Hematopoietic multipotent progenitor cell (in vitro differentiated cells): ENCODE data around the gene KDELR1. TPM values are rescaled to one million over a fixed set of nuclear protein-coding genes. Genes with fewer than 3 reads are reported as not detected.
A peak's percentile ranks its signal among the peaks of the same experiment; 100 is the strongest.

Source experiments
- DNase-seq, 3 donors: peaks; one replicate each; pipeline ENCODE4 v3.0.0-alpha.2; 2011 to 2015; ENCODE audit warnings: low read depth in 2 of 3, low spot score in 2 of 3
- total RNA-seq: library from RNA; depleted of rRNA; stranded (reverse); fragments of >200 nt; gene quantifications from one replicate; pipeline ENCODE4 v1.2.3, GENCODE V29; 2012

KDELR1 gene
- 75.9 TPM for total RNA-seq

DNA sequence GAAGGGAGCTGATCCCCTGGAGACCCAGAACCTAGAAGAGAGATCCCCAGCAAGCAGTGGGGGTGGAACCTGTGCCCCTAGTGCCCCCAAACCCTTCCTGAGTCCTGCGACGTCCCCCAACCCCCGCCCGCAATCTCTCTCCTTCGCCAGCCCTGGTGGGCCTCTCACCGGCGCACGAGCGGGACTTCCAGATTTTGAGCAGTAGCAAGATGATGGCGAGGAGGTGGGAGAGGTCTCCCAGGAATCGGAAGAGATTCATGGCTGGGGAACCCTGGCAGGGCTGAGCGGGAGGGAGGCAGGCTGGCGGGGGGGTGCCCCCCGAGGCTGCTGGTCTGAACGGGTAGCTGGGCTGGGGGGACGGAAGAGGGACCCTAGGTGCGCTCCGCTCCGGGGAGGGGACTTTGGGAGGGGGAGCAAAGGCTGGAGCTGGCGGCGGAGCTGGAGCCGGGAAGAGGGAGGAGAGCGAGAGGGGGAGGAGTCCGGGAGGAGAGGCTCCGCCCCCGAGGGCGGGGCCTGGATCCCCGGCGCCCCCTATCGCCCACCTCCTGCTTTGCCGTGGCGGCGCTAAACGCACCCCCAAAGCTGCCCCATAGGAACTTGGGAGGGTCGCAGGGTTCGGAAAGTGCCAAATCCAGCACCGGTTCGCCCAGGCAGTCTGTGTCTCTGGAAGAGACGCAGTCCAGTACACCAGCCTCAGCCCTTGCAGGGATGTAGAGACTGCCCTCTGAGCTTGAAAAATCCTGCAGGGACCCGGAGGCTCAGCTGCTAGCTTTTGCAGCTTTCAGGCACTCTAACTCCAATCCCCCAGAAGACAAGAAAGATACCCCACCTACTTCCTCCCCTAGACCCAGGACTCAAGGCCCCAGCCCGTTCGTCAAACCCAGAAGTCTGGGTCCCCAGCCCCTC, at the start of gene KDELR1:
Gene KDELR1 (minus strand): TSS at position 452 of the 906 bp plus-strand sequence. CDS start 193 bp downstream, at position 259.
- DNase-seq: peak; percentile 64 to 70 (median 67)

DNA sequence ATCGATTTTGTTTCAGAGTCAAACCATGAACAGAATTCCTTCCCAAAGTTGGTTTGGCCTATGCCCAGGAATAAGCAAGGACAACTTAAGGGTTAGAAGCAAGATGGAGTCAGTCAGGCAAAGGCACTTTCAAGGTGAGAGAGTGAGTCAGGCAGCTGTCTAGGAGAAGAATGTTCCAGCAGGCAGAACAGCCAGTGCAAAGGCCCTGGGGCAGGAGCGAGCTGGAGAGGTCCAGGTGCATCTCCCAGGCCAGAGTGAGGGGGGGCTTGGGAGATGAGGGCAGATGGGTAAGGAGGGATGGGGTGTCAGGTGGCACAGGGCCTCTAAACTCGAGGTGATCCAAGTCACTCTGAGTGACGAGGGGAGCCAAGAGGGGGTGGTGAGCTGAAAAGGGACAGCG, 45.2 kb upstream of the KDELR1 start:
- no peak for DNase-seq

- no peak for DNase-seq
These were observed 42.0 kb upstream of the KDELR1 start for GRCh38 chr19:48433337-48433736.

- DNase-seq: no peak
These were observed 37.3 kb upstream of the KDELR1 start for GRCh38 chr19:48428670-48429069.

- DNase-seq: peak in 2 of 3 donors; percentile 37 to 61
These were observed 33.4 kb upstream of the KDELR1 start for GRCh38 chr19:48424694-48425219.

DNA sequence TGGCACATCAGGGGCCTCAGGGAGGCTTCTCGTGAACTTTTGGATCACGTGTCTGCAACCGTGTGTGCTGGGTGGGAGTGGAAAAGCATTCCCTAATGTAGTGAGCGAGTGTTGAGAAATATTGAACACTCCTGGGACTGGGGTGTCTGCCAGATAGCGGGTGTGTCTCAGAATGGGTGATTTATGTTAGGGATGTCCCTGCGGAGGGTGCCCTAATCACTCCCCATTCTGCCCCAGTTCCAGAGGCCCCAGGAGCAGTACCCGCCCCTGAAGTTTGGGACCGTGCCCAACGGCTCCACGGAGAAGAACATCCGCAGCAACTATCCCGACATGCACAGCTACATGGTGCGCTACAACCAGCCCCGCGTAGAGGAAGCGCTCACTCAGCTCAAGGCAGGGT, 30.2 kb upstream of the KDELR1 start:
- DNase-seq: no peak

GRCh38 chr19:48419158-48419920, 28.0 kb upstream of the KDELR1 start:
- DNase-seq: peak in 2 of 3 donors; percentile 86 to 91

DNA sequence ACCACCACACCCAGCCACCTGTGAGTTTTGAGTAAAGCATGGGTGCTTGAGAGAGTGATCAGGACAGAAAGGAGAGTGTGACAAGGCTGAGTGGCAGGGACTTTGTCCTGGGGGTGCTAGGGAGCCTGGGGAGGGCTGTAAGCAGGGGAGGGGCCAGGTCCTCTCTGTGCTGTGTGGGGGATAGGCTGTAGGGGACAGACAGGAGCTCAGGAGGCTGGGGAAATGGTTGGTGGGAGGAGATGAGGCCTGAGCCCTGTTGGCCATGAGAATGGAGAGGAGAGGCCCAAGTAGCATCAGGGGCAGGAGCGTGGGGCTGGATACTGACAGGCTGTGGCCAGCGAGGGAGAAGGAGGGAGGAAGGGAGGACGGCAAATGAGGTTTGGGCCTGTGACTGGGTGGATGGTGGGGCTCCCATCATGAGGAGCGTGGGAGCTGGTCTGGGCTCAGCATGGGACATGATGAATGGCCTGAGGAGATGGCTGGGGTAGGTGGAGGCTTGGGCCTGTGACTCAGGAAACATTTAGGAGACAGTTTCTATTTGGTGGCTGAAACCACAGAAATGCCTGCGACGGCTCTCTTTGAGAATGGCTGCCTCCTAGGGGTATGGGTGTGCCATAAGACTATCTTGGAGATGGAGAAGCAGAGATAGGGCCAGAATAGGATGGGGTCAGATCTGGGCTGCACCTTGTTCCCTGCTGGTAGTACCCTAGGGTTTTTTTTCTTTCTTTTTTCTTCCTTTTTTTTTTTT, 27.1 kb upstream of the KDELR1 start:
- DNase-seq: peak in 2 of 3 donors; percentile 59 to 64

GRCh38 chr19:48417421-48417820, 26.1 kb upstream of the KDELR1 start:
- DNase-seq: no peak

DNA sequence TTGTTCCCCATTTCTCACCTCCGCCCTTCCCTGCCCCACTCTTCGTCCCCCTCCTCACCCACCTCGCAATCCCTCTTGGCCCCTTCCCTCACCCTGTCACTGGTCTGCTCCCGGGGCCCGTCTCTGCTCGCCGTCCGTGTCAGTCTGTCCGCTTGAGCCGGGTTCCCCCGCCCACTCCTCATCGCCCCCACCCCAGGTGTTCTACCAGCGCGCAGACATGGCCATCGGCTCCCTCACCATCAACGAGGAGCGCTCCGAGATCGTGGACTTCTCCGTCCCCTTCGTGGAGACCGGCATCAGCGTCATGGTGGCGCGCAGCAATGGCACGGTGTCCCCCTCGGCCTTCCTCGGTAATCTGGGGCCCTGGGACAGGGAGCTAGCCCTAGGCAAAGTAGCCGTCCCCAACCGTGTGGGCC, 24.5 kb upstream of the KDELR1 start:
- DNase-seq: no peak

GRCh38 chr19:48415395-48415794, 24.0 kb upstream of the KDELR1 start:
- peak in 2 of 3 donors; percentile 92 to 93 for DNase-seq

- no peak for DNase-seq
These were observed 22.7 kb upstream of the KDELR1 start for GRCh38 chr19:48413879-48414587.

DNA sequence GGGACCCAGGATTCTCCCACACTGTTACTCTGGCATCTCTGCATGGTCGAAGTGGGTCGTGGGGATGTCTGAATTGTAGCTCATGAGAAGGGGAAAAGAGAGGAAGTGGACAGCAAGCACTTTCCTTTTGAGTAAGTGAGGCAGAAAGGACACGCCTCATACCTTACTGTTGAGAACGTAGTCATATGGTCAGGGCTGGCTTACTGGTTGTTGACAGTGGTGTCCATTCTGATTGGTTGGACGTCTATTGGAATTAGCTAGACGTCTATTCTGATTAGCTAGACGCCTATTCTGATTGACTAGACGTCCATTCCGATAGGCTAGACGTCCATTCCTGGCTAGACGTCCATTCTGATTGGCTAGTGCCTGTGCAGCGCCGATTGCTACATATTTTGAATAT, 14.5 kb upstream of the KDELR1 start:
- no peak for DNase-seq

GRCh38 chr19:48405010-48405659, 13.8 kb upstream of the KDELR1 start:
- no peak for DNase-seq

DNA sequence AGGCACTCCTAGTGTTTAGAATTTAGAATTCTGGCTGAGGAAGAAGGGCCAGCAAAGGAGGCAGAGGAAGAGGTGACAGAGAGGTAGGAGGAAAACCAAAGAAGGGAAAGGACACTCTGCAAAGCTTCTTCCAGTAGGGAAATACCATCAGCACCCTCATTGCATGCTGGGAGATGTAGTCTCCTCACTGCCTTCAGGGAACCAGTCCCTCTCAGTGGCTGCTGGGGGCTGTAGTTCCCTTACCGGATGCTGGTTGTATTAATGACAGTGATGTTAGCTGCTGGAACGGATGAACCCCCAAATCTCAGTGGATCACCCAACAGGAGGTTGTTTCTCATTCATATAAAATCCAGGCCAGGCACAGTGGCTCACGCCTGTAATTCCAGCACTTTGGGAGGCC, 12.3 kb upstream of the KDELR1 start:
- DNase-seq: peak in 2 of 3 donors; percentile 51 to 63

DNA sequence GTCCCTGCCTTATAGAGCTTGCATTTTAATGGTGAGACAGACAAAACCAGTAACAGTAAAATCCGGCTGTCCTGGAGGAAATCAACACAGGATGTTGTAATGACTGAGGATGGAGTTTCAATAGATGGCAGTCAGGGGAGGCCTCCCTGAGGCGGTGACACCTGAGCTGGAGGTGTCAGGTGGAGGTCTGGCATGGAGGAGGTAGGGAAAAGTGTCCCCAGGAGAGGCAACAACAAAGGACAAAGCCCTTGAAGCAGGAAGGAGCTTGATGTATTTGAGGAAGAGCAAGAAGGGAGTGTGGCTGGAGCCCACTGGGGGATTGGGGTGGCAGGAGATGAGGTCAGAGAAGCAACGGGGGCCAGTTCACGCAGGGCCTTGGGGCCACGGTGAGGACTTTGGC, 9.9 kb upstream of the KDELR1 start:
- DNase-seq: no peak

DNA sequence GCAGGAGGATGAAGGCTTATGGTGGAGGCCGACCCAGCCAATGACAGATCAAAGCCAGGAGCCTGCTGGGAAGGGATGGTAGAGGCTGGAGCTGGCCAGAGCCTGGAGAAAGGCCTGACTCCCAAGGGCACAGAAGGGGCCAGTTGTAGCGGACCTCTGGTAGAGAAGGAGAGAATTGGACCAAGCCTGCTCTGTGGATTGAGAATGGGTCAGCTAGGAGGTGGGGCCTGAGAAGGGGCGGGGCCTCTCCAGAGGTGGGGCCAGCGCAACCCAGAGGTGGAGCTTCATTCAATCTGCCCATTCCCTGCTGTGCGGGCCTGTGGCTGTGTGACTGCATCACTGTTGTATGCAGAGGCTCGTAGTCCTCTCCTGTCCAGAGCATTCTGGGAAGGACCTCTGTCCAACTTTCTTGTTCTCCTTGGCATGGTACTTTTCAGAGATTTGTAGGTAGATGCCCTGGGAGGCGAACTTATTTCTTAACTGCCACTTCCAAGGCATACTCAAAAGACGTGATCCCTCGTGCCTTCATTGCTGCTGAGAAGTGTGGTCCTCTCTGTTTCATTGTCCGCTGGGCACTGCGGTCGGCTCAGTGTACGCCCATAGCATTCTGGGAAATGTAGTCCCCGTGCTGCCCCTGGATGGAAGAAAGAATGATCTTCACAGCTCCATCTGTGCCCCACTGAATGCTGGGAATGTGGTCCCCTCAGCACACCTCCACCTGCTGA, 8.8 kb upstream of the KDELR1 start:
- DNase-seq: no peak

GRCh38 chr19:48398375-48399235, 7.3 kb upstream of the KDELR1 start:
- DNase-seq: peak; percentile 63 to 75 (median 66)
